NCI-H2196 (cell line): Measurements from ENCODE around the gene ADIG.

Experiments
- DNase-seq: peaks from one replicate; lab custom pipeline; 2025; ENCODE audit not compliant: unreplicated experiment; lab: John Stamatoyannopoulos, UW

The ADIG gene

DNA sequence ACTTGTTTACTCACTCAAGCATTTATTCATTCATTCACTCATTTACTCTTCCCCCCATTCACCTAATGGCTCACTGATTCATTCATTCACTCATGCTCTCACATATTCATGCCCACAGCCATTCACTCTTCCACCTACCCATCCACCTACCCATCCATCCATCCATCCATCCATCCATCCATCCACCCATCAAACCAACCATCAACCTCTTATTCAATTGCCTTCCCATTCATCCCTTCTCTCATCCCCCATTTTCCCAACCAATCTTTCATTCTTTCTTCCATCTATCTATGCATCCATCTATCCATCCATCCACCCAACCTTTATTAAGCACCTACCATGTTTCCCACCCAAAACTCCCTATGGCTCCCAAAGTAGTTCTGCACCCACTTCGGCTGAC lies 19.1 kb downstream of the ADIG start:
- DNase-seq, result no peak

DNA sequence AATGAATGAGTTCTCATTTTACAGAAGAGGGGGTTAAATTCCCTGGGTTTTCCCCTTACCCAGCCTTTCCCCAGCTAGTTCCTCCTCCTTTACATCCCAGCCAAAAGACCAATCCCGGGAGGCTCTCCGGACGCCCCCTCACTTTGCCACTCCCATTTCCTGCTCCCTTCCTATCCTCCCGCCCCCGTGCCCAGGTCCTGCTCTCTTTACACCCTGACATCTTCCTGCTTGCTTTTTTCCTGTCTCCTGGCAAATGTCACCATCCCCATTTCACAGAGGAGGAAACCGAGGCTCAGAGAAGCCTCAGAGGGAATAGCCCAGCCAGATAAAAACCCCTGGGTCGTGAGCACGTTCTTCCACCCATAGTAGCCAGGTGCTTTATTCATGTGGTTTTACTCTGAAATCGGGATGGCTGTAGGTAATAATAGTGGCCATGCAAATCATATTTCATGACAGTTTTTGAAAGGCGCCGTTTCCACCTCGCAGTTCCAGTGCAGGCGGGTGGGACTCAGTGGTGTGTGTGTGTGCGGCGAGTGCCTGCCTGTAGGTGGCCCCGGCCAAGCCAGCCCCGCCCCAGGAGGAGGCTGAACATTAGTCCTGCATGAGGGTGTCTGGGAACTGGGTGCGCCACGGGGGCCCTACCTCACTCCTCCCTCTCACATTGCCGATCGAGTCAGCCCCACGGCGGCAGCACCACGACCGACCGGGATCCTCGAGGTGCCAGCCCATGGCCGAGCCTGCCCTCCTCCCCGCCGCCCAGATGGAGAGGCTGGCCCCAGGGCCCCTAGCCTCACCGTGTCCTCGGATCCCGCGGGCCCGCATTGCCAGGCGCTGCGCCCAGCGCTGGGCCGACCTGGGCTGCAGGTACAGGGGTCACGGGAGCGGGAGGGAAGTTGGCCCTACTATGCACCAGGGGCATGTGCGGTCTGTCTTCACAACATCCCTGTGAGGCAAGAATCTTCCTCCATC lies 20.5 kb downstream of the ADIG start, which contains the start of gene ARHGAP40:
Gene ARHGAP40, plus strand, starts transcription at position 594 of the 969 bp plus-strand sequence.
- no peak for DNase-seq

DNA sequence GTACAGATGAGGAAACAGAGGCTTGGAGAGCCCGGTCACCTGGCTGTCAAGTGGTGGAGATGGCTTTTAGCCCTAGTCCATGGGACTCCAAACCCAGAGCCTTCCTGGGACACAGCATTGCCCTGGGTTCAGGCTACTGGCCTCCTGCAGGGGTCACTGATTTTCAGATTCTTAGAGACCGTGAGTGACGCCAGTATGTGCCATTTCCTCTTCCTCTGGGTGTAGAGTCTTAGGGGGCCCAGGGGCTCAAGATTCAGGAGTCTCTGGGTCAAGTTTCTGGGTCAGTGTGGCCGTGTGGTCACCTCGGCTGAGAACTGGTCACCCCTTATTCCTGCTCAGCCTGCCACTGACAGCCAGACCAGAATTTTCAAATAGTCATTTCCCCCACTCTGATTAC lies 21.2 kb downstream of the ADIG start:
- DNase-seq, result no peak

DNA sequence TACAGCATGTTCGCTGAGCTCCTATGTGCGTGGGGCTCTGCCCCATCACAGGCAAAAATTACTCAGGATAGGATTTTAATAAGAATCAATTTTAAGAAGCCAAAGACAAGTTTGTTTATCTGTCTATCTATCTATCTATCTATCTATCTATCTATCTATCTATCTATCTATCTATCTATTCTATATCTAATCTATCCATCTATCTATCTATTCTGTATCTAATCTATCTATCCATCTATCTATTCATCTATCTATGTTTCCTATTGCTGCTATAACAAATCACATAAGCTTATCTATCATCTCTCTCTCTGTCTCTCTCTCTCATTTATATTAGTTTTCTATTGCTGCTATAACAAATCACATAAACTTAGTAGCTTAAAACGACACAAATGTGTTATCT lies 22.3 kb downstream of the ADIG start:
- DNase-seq, result no peak

DNA sequence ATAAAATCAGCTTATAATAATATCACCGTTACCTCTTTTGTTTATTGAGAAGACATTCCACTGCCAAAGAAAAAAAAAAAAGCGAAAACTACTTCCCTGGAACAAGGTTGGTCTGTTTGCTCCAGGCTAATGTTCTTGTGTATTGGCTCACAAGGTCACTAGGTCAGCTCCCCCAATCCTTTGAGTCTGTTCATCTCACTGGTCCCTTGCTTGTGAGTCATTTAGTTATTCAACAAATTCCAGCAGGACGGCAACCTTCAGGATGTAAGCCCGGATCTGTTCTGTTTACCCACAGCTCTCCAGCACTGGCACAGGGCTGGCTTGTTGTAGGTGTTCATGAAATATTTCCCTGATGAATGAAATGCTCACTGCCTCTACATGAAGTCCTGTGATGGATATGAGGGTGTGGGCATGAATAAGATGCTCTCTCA lies 23.9 kb downstream of the ADIG start:
- no peak for DNase-seq

DNA sequence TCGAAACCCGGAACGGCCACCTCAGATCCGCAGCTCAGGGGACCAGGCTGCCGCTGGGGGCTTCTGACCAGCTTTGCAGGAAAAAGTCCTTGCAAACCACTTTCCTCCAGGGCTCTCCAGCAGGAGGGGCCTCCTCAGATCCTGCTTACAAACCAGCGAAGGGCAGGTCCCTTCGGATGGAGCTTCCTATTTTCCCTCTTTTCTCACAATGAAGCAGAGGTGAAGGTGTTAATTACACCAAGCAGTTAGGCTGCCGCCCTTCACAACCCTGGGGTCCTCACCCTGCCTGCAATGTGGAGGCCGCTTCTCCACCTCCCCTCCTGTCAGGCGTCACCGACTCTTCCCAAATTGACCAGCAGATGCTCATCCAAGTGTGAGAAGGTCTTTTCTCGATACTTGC lies 26.4 kb downstream of the ADIG start:
- no peak for DNase-seq

DNA sequence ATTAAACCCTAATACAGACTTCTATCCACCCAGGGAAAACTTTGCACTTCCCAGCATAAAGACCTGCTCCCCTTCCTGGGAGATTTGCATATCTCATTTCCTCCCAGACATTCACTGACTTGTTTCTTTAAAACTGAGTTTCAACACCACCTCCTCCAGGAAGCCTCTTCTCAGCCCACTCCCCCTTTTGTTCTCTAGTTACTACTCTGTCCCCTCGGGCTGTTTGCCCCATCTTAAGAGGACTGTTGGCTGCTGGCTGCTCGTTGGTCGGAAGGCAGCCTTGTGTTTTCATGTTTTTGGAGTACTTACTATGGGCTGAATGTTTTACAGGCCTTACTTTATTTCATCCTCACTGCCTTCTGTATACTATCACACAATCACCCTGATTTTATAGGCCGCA lies 27.2 kb downstream of the ADIG start:
- DNase-seq, result no peak

DNA sequence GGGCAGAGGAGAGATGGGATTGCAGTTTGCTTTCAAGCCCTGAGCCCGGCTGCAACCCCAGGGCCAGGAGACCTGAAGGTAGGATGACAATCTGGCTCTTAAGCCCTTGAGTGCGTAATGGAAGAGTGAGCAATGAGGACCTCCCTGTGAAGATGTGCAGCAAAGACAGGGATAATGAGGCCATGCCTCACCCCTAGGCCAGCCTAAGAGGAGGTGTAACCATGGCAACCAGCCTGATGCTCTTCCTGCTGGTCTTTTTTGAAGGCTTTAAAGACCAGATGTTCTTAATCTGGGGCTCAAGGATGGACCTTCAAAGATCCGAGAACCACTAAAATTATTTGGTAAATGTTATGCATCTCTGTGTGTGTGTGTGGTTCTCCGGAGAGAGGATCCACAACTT lies 28.8 kb downstream of the ADIG start:
- DNase-seq, result no peak

DNA sequence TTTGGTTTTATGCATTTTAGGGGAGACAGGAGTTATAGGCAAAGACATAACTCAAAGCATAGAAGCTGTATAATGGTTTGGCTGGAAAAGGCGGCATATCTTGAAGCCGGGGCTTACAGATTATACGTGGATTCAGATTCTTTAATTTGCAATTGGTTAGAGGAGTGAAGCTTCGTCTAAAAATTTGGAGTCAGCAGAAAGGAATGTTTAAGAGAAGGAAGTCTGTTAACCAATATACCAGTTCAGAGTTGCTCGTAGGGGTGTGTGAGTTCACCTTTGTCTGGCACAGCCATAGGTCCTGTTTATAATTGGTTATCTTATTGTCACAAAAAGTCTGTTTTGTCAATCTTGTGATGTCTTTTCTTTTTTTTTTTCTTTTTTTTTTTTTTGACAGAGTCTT lies 29.5 kb downstream of the ADIG start:
- DNase-seq, result no peak

DNA sequence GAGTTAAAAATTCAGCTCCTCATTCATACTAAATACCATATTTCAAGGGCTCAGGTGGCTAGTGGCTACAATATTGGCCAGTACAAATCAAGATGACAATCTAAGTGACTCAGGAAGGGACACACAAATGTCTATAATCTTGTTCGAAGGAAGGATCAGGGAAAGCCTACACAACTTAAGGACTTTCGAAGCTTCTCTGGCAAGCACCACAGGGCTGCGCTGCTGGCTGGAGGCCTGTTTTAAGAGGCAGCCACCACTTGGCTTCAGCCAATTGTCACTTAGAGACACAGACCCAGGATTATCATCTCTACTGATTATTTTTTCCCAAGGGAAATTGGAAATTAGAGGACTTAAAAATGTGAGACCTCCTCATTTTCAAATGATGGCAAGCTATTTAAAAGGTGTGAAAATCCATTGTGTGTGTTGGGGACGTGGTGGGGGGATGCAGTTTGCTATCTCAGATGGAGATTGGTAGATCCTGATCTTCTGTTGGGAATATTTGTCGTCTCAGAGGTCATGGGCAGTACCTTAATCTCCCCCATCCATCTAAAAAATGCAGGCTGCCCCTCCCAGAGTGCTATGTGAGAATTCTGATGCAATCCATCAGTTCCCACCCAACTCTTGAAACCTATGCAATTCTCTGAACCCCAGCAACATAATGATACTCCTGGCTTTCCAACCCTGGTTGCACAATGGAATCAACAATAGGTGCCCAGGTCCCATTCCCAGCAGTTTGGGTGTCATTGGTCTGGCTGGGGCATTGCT lies 31.9 kb downstream of the ADIG start:
- DNase-seq, result no peak

DNA sequence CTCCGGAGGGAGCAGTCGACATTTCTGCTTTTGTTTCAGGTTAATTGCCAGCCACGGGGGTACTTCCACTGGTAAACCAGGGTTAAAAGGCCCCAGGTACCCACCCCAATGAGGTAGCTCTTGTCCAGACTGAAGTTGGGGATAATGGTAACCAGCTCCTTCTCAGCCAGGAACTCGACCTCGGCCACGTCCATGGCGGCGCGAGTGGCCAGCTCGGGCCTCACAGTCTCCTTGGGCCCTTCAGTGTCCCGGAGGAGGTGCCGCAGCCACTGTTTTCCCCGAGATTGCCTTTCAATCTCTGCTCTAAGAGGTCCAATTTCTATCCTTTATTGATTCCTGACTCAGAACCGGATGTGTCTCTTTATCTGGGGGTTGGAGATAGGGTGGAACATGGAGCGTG lies 34.3 kb downstream of the ADIG start:
- no peak for DNase-seq

DNA sequence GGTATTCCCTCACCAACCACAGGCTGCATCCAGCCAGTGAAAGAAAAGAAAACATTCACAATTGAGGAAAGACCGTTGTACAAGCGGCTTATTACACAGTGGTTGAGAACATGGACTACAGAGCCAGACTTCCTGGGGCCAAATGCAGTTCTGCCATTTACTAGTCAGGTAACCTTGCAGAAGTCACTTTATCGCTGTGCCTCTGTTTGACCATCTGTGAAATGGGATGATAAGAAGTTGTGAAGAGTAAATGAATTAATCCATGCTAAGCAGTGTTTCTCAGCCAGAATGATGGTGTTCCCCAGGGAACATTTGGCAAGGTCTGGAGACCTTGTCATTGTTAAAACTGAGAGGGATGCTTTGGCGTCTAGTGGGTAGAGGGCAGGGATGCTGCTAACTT lies 35.5 kb downstream of the ADIG start:
- no peak for DNase-seq

DNA sequence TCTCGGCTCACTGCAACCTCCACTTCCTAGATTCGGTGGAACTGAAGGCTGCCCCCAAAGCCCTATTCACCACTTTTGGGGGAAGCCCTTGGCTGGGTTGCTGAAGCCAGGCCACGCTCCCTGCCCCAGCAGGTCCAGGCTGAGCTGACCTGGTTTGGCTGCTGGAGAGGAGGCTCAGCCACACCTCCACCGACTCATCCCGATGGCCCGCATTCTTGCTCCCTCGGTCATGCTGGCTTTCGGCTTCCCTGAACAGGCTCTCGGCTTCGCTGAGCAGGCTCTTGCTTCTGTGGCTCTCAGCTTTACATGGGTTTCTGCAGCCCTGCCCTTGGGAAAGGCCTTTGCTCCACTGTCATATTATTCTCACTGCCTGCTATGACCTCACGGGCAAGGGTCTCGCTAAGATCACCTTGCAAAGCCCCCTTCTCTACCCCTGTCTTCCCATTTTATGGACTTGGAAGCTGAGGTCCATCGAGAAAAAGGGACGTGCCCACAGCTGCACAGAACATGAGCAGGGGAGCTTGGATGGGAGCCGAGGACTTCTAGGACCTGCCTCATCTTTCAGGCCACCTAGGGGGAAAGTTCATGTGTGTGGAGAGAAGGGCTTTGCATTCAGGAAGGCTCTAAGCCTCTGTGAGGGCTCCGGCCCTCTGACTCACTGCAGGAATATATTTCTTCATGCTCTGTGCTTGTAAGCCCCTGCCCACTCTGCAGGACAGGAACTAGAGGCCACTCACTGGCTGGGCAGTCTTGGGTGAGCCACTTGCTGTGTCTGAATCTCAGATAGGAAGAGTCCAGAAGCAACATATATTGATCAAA lies 36.2 kb downstream of the ADIG start:
- no peak for DNase-seq

DNA sequence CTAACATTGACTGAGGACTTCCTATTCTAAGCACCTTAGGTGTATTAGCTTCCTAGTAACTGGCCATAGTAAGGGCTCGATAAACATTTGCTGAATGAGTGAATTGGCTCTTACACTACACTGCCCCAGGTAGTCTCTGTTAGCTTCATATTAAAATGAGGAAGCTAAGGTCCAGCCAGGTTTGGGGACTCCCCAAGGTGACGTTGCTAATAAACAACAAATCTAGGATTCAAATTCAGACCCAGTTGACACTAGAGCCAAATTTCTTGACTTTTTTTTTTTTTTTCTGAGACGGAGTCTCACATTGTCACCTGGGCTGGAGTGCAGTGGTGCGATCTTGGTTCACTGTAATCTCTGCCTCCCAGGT lies 36.8 kb downstream of the ADIG start:
- DNase-seq, result no peak

DNA sequence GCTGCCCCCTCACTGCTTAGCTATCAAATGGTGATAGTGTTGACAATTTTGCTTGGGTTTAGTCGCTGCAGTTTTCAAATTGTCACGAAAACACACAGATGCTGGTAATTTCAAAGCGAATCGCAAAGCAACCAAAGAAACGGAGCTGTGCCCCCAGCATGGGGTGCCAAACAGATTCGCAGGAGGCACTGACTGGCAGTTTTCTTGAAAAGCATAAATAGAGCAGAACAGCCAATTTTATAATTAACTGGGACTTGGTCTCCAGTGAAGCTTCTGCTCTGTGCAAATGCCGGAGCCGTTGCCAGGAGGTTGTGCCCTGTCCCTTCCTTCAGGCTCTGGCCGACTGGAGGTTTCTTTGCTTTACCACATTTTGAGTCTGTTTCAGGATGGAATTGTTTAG lies 39.4 kb downstream of the ADIG start:
- no peak for DNase-seq

DNA sequence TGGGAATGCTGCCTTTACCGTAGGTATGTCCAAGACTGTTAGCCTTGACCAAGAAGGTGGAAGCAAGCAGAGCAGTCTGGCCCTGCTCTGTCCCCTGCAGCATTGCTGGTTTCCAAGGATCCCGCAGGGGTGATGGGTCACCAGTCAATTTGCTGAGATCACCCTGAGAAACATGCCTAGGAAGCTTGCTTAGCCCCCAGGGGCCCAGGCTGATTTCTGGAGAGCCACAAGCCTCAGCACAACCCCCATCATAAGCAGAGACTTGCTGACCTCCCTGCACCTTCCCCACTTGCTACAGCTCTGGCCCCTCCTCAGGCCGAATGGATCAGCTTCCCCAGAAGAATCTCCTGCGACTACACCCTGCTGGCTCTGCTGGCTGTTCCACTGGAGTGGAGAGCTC lies 42.1 kb downstream of the ADIG start:
- no peak for DNase-seq

DNA sequence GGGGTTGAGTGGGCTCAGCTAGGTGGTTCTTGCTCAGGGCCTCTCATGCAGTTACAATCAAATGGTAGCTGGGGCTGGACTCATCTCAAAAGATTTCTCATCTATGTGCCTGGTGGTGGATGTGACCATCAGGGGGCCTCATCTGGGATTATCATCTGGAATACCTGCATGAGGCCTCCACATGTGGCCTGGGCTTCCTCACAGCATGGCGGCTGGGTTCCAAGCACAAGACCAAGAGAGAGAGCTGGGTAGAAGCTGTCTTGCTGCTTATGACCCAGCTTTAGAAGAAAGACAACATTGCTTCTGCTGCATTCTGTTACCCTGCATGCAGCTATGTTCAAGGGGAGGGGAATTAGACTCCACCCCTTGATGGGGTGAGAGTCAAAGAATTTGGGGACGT lies 43.1 kb downstream of the ADIG start:
- no peak for DNase-seq

DNA sequence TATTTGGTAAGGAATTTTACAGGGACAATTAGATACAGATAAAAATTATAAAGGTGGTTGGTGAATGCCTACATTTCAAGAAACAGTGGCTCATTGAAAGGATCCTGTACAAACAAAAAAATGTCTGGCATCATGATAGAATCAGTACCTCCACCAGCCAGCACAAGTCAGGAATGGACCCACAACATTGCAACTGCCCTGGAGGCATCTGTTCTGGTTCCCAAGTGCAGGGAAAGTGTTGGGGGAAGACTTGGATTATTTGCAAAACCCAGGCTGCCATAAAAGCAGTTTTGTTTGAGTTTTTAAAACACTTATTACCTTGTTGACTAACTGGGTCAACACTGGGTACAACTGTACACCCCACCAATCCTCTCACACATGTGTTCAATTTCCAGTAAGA lies 44.9 kb downstream of the ADIG start:
- no peak for DNase-seq

DNA sequence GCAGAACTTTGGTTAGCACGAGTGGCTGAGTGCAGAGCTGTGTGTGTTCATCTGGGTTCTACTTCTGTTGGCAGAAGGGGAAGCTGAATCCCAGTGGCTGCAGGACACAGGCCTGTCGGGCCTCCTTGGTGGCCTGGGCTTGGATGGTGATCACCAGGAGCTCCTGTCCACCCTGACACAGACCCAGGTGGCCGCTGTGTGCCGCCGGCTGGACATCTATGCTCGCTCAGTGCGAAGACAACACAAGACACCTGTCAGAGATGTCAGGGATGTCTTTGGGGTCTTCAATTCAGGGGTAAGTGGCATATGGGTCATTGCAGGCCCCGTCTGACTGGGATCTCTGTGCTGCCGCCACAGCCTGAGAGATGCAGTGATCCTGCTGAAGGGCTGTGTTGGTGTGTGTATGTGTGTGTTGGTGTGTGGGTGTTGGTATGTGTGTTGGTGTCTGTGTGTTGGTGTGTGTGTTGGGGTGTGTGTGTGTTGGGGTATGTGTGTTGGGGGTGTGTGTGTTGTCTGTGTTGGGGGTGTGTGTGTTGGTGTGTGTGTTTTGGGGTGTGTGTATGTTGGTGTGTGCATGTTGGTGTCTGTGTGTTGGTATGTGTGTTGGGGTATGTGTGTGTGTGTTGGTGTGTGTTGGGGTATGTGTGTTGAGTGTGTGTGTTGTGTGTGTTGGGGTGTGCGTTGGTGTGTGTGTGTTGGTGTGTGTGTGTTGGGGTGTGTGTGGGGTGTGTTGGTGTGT lies 46.1 kb downstream of the ADIG start:
- DNase-seq, result no peak

DNA sequence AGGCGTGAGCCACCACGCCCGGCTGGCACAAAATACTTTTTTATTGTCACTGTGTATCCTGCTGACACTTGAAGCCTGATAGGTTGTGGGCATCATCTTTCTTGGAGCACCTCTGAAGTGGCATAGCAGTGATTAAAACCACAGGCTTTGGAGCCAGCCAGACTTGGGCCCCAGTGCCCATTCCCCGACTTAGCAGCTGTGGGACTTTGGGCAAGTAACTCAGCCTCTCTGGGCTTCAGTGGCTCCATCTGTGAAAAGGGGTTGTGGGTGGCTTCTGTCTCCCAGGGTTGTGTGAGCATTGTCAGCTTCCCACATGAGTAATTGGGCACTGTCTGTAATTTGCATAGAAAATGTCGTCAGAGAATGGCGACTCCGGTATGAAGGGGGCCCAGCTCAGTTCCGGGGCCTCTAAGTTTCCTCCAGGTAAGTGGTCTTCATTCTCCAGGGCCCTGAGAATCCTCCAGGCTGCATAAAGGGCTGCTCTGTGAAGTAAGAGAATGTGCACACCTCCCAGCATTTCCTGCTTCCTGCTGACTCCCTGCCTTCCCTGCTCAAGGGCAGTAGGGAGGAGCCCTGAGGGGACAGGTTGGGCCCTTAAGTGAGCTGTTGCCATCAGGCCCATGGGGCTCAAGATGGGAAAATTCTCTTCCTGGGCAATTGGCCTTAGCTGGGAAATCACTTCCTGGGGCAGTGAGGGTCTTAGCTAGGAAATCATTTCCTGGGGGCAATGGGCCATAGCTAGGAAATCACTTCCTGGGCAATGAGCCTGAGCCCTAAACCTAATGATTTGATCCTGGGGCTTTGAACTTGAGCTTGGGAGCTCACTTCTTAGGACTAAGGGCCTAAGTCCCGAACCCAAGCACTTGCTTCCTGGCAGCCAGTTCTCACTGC lies 47.8 kb downstream of the ADIG start:
- DNase-seq, result no peak
